GM18868 (cell line): ENCODE measurements around the gene HELQ.

ENCODE experiments used
- ATAC-seq: cut with Tn5 transposase; IDR thresholded peaks from one replicate; pipeline ENCODE4 v1.9.1; 2021; ENCODE audit warnings: mild to moderate bottlenecking, moderate library complexity; ENCODE audit not compliant: unreplicated experiment

The HELQ gene

GRCh38 chr4:83378419-83378818 lies 77.2 kb downstream of the HELQ start:
- ATAC-seq = no peak

GRCh38 chr4:83372931-83373330 lies 82.7 kb downstream of the HELQ start:
- no peak for ATAC-seq

GRCh38 chr4:83371936-83372335 lies 83.7 kb downstream of the HELQ start:
- no peak for ATAC-seq

GRCh38 chr4:83371235-83371634 lies 84.4 kb downstream of the HELQ start:
- ATAC-seq = no peak

GRCh38 chr4:83370640-83370906 lies 85.0 kb downstream of the HELQ start:
- no peak for ATAC-seq

- no peak for ATAC-seq
Observed at GRCh38 chr4:83369831-83370639, 85.6 kb downstream of the HELQ start.

GRCh38 chr4:83364312-83364711 lies 91.3 kb downstream of the HELQ start:
- ATAC-seq = no peak

GRCh38 chr4:83362492-83363329 lies 92.9 kb downstream of the HELQ start:
- peak; percentile 85 for ATAC-seq

- ATAC-seq = no peak
Observed at GRCh38 chr4:83361416-83362103, 94.1 kb downstream of the HELQ start.

- no peak for ATAC-seq
Observed at GRCh38 chr4:83360018-83360417, 95.6 kb downstream of the HELQ start.

GRCh38 chr4:83358410-83358809 lies 97.2 kb downstream of the HELQ start:
- no peak for ATAC-seq
